K562 (cell line): ENCODE results near the gene DIS3L. TPM values are rescaled to one million over a fixed set of nuclear protein-coding genes. Genes with fewer than 3 reads are reported as not detected.

Experiments used
- ATAC-seq: fragments of 200-7000 bp; cut with Tn5 transposase; 3 replicates; pipeline ENCODE4 v1.9.1; 2020; ENCODE audit warnings: moderate library complexity
- BruUV-seq: library from RNA; stranded (reverse); fragments of 400-500 nt; replicated peaks from 2 replicates; lab custom pipeline; 2021; lab: Mats Ljungman, UMichigan
- CTCF ChIA-PET: fragments of 300-600 bp; formaldehyde crosslinking; extraction: SDS; loops from one replicate; lab custom pipeline; 2021; ENCODE audit warnings: low intra/inter-chr PET ratio; lab: Yijun Ruan, JAX
- POLR2A ChIA-PET: fragments of 300-600, 350-650 bp; sonication (Branson Sonifier 250); formaldehyde crosslinking; extraction: SDS; loops from one replicate; lab custom pipeline; 2021; ENCODE audit warnings: antibody characterized with exemption, inconsistent platforms; lab: Yijun Ruan, JAX
- DNase-seq, 4 experiments: peaks; one replicate each; pipeline versions ENCODE4 v3.0.0 to v3.0.0-alpha.2; 2011 to 2018; ENCODE audit warnings: low spot score in 3 of 4, mixed read lengths in 3 of 4; ENCODE audit errors: extremely low read depth in 1 of 4
- FAIRE-seq: peaks from 2 replicates; lab custom pipeline; 2011; peaks lifted over from hg19 to GRCh38; lab: Jason Lieb, UNC
- H2AFZ ChIP-seq: 2 replicates; pipeline ENCODE4 v1.6.0; 2011; ENCODE audit warnings: low read depth, low read length, control low read depth, inconsistent platforms
- H3K27ac ChIP-seq: fragments of 200-600 bp; 3 replicates; pipeline ENCODE4 v1.8.0; 2011; ENCODE audit warnings: low read depth, mild to moderate bottlenecking, control low read depth, inconsistent platforms, low read length, moderate library complexity, mixed read lengths; ENCODE audit errors: extremely low read depth
- H3K27me3 ChIP-seq, 2 experiments: fragments of 300-600 bp in 1 of 2; 2 replicates in 1 of 2; 3 replicates in 1 of 2; pipeline versions ENCODE4 v1.6.0 to v1.8.0; 2011; ENCODE audit warnings: inconsistent platforms in 2 of 2, low read length in 2 of 2, mild to moderate bottlenecking in 1 of 2, mixed read lengths in 1 of 2, moderate library complexity in 1 of 2; ENCODE audit not compliant: control insufficient read depth in 2 of 2, insufficient read depth in 2 of 2
- H3K36me3 ChIP-seq: fragments of 300-600 bp; 3 replicates; pipeline ENCODE4 v1.8.0; 2011; ENCODE audit warnings: mild to moderate bottlenecking, low read length, inconsistent platforms; ENCODE audit not compliant: control insufficient read depth, insufficient read depth
- H3K4me1 ChIP-seq, 2 experiments: fragments of 200-600 bp in 1 of 2; replicated peaks in 1 of 2; 2 replicates in 1 of 2; 3 replicates in 1 of 2; pipeline versions ENCODE4 v1.5.1 to v1.8.0; 2011; ENCODE audit warnings: inconsistent platforms in 2 of 2, low read length in 2 of 2, mild to moderate bottlenecking in 1 of 2, mixed read lengths in 1 of 2, moderate library complexity in 1 of 2; ENCODE audit not compliant: control insufficient read depth in 2 of 2, insufficient read depth in 2 of 2
- H3K4me2 ChIP-seq: 2 replicates; pipeline ENCODE4 v1.6.1; 2011; ENCODE audit warnings: low read length, control low read depth, inconsistent platforms, mixed read lengths; ENCODE audit not compliant: insufficient read depth
- H3K4me3 ChIP-seq: fragments of 200-600 bp; sonication (generic), shearing (Covaris generic); 2 replicates; pipeline ENCODE4 v1.5.1; 2016; ENCODE audit warnings: control low read depth, inconsistent platforms
- H3K79me2 ChIP-seq: fragments of 200-600 bp; 3 replicates; pipeline ENCODE4 v1.8.0; 2011; ENCODE audit warnings: low read length, inconsistent platforms; ENCODE audit not compliant: control insufficient read depth, insufficient read depth
- H3K9ac ChIP-seq, 2 experiments: 2 replicates each; pipeline versions ENCODE4 v1.6.0 to v1.6.1; 2011; ENCODE audit warnings: low read depth in 2 of 2, low read length in 2 of 2, control low read depth in 1 of 2, inconsistent platforms in 1 of 2, mild to moderate bottlenecking in 1 of 2, mixed read lengths in 1 of 2; ENCODE audit not compliant: insufficient read depth in 1 of 2
- H3K9me1 ChIP-seq: one replicate; pipeline ENCODE4 v1.6.0; 2011; ENCODE audit warnings: inconsistent platforms, mild to moderate bottlenecking, low read length, moderate library complexity; ENCODE audit not compliant: control insufficient read depth, insufficient read depth
- H3K9me3 ChIP-seq: replicated peaks from 2 replicates; pipeline ENCODE4 v1.5.1; 2011; ENCODE audit warnings: low read depth, low read length, inconsistent platforms; ENCODE audit not compliant: control insufficient read depth, insufficient read depth
- H4K20me1 ChIP-seq: replicated peaks from 2 replicates; pipeline ENCODE4 v1.6.1; 2011; ENCODE audit warnings: low read length, inconsistent platforms, mixed read lengths; ENCODE audit not compliant: control insufficient read depth, insufficient read depth
- CBX2 ChIP-seq: fragments of 200-600 bp; sonication (generic); IDR thresholded peaks from one replicate; pipeline ENCODE4 v1.6.1; 2012; ENCODE audit warnings: mild to moderate bottlenecking, low read length, inconsistent platforms; ENCODE audit not compliant: insufficient read depth, poor library complexity, severe bottlenecking
- CREBBP ChIP-seq: IDR thresholded peaks from one replicate; pipeline ENCODE4 v1.6.1; 2012; ENCODE audit warnings: low read depth, mild to moderate bottlenecking, control low read depth, inconsistent platforms, low read length
- NCOA1 ChIP-seq: fragments of 450-650 bp; IDR thresholded peaks from 2 replicates; pipeline ENCODE4 v1.6.1; 2016; ENCODE audit warnings: low read depth
- ZBTB17 ChIP-seq: fragments of 450-650 bp; formaldehyde crosslinking; IDR thresholded peaks from 2 replicates; pipeline ENCODE4 v1.4.0; 2020; ENCODE audit warnings: mild to moderate bottlenecking
- WGBS: fragments of 100-300 bp; shearing (Covaris generic); methylation state at CpG from one replicate; pipeline ENCODE4 v1.1.6; 2016; ENCODE audit warnings: low coverage, mixed read lengths; ENCODE audit not compliant: insufficient coverage; ENCODE audit errors: missing lambda C conversion rate; 5-methylcytosine and 5-hydroxymethylcytosine counted together
- in situ Hi-C: fragments of 300-500 bp; cut with MboI; formaldehyde crosslinking; loops from 4 replicates; pipeline ENCODE4 v1.15.0; 2018; ENCODE audit warnings: inconsistent platforms, mixed read lengths
- intact Hi-C: fragments of 100-400 bp; cut with micrococcal nuclease; formaldehyde crosslinking; loops from 2 replicates; pipeline ENCODE4 v1.14.2; 2022
- polyA plus RNA-seq, 8 experiments: library from polyadenylated mRNA; depleted of rRNA in 4 of 8; stranded (reverse) in 5 of 8; unstranded in 3 of 8; fragments of >200 nt; fragmentation: Nextera tagmentation in 2 of 8; fragmentation: Illumina TruSeq in 1 of 8; extraction: Ambion mirVana in 2 of 8; extraction: Trizol in 1 of 8; gene quantifications; 2 replicates each; pipeline versions ENCODE4 v1.2.1 to v1.2.3, GENCODE V29; 2011 to 2014; ENCODE audit warnings: inconsistent platforms in 1 of 8, missing spikeins in 1 of 8
- total RNA-seq, 7 experiments: library from RNA; depleted of rRNA in 6 of 7; stranded (reverse); fragments of >200 nt in 6 of 7; fragmentation: Illumina TruSeq in 2 of 7; extraction: Trizol in 2 of 7; gene quantifications; 2 replicates each; pipeline versions ENCODE4 v1.2.1 to v1.2.3, GENCODE V29; 2011 to 2021; ENCODE audit warnings: low replicate concordance in 1 of 7
- TF ChIP-seq, protein P1 (sequence below): sonication (generic); formaldehyde crosslinking; IDR thresholded peaks from 2 replicates; pipeline ENCODE4 v1.8.0; 2022; ENCODE audit warnings: mild to moderate bottlenecking, missing genetic modification reagents, borderline replicate concordance

The DIS3L gene
- total and polyA plus RNA-seq, 9 of the 15 experiments (the other 6 are each of a cell fraction or from before 2014, with no cell fraction given), result 5.9 to 34.6 (median 16.9) TPM

DNA sequence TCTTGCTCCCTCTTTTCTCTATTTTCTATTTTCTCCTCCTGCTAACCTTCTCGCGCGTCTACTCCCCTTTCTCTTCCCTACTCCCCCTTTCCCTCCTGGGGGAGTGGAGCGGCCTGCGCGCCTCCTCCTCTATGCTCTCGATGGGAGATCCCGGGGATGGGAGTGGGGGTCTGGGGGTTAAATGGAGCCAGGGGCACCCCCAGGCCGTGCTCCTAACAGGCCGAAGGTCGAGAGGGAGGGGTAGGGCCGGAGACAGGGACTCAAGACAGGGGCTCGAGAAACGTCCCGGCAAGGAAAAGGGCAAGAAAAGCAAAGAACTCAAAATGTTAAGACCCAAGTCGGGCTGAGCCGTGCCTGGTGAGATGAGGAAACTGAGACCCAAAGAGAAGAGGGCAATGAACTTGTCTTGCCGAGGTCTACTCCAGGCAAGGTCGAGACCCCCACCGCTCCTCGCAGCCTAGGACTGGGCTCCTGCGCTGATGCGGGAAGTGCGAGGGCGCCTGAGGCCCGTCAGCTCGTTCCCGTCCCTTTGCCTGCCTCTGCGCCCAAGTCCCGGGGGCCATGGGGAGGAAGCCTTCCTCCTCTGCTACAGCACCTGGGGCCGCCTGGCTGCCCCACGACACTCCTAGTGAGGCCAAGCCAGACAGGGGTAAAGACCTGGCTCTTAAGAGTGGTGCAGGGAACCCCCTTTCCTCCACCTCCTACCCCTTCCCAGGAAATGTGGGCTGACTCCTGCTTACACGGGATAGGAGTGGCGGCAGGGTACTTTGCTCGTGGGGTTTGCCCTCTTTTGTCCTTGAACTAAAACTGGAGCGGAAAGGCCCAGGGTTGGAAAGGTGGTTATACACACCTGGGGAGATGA lies 39.0 kb upstream of the DIS3L start:
- H3K4me2 ChIP-seq, result no peak overlapping the region
- H3K4me3 ChIP-seq, result no peak overlapping the region
- no peaks in the 10 kb centered on the region for H3K9me1 ChIP-seq
- in situ Hi-C loops (no loop called here), intact Hi-C loops (loop anchor here (5.0 kb wide), 1 partner anchor 33 kb away; no protein-coding TSS in a partner anchor)
- ATAC-seq (no peak), FAIRE-seq (no peak), DNase-seq (no peak)
- H3K36me3 ChIP-seq, result no peaks in the 10 kb centered on the region
- peaks cover 57 to 70% of the 10 kb centered on the region in 2 experiments for H3K27me3 ChIP-seq
- POLR2A ChIA-PET, result no interaction called here
- H3K27ac ChIP-seq, result no peak overlapping the region
- no peaks in the 10 kb centered on the region for H3K79me2 ChIP-seq
- peaks cover 15% of the 10 kb centered on the region; the same call in 1 of the 2 replicates for H4K20me1 ChIP-seq
- no peak overlapping the region for H3K9ac ChIP-seq
- no peak overlapping the region for H2AFZ ChIP-seq
- BruUV-seq, result no TSS peak
- WGBS, result 13% methylated on average over 25 of the region's 36 CpGs
- no peak for TF ChIP-seq CREBBP
- TF ChIP-seq NCOA1, result no peak
- peak; percentile 57 for TF ChIP-seq CBX2
- TF ChIP-seq ZBTB17 (CRISPR knock-in tag), result no peak
- TF ChIP-seq, protein P1, sequence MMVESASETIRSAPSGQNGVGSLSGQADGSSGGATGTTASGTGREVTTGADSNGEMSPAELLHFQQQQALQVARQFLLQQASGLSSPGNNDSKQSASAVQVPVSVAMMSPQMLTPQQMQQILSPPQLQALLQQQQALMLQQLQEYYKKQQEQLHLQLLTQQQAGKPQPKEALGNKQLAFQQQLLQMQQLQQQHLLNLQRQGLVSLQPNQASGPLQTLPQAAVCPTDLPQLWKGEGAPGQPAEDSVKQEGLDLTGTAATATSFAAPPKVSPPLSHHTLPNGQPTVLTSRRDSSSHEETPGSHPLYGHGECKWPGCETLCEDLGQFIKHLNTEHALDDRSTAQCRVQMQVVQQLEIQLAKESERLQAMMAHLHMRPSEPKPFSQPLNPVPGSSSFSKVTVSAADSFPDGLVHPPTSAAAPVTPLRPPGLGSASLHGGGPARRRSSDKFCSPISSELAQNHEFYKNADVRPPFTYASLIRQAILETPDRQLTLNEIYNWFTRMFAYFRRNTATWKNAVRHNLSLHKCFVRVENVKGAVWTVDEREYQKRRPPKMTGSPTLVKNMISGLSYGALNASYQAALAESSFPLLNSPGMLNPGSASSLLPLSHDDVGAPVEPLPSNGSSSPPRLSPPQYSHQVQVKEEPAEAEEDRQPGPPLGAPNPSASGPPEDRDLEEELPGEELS (CRISPR knock-in tag), result no peak
- no peaks in the 10 kb centered on the region for H3K9me3 ChIP-seq
- H3K4me1 ChIP-seq, result peaks cover 3 to 23% of the 10 kb centered on the region in 2 experiments; a peak in 3 of 5 replicates
- CTCF ChIA-PET, result interaction anchor here (1.3 kb wide), 1 partner anchor 35 kb away, joined by 3 read pairs; no protein-coding TSS in a partner anchor
